ENCODE results near the gene CYB561.
A peak's percentile ranks its signal among the peaks of the same experiment; 100 is the strongest.

Gene CYB561

GRCh38 chr17:63431939-63432804 is 13.9 kb downstream of the CYB561 start:
- no peak for DNase-seq

GRCh38 chr17:63431618-63431938 is 14.5 kb downstream of the CYB561 start:
- DNase-seq = no peak

GRCh38 chr17:63430223-63430622 is 15.9 kb downstream of the CYB561 start:
- no peak for DNase-seq

GRCh38 chr17:63429766-63430165 is 16.3 kb downstream of the CYB561 start:
- DNase-seq = no peak

GRCh38 chr17:63426917-63427308 is 19.2 kb downstream of the CYB561 start:
- peak; percentile 40 for DNase-seq

- no peak for DNase-seq
Observed at GRCh38 chr17:63426041-63426916, 19.8 kb downstream of the CYB561 start.

- peak; percentile 75 for DNase-seq
Observed at GRCh38 chr17:63425483-63425882, 20.6 kb downstream of the CYB561 start.

- DNase-seq = no peak
Observed at GRCh38 chr17:63423963-63424362, 22.1 kb downstream of the CYB561 start.

- no peak for DNase-seq
Observed at GRCh38 chr17:63423251-63423950, 22.7 kb downstream of the CYB561 start.

GRCh38 chr17:63421681-63422645 is 24.1 kb downstream of the CYB561 start:
- no peak for DNase-seq

- DNase-seq = no peak
Observed at GRCh38 chr17:63420868-63421680, 25.0 kb downstream of the CYB561 start.

GRCh38 chr17:63419949-63420867 is 25.9 kb downstream of the CYB561 start:
- no peak for DNase-seq

GRCh38 chr17:63419398-63419797 is 26.7 kb downstream of the CYB561 start:
- DNase-seq = no peak

- DNase-seq = no peak
Observed at GRCh38 chr17:63418540-63418939, 27.6 kb downstream of the CYB561 start.

- no peak for DNase-seq
Observed at GRCh38 chr17:63414222-63414621, 31.9 kb downstream of the CYB561 start.

GRCh38 chr17:63413128-63413527 is 33.0 kb downstream of the CYB561 start:
- DNase-seq = no peak

- no peak for DNase-seq
Observed at GRCh38 chr17:63412234-63412633, 33.9 kb downstream of the CYB561 start.

- DNase-seq = no peak
Observed at GRCh38 chr17:63407741-63408330, 38.3 kb downstream of the CYB561 start.

GRCh38 chr17:63406689-63407330 is 39.3 kb downstream of the CYB561 start:
- peak; percentile 89 for DNase-seq
